Activated gamma-delta T cell (primary cell): ENCODE measurements around the gene HTR3C.
"Not testable (repeated sequence)": the region's sequence is repeated elsewhere in the genome, so short reads cannot be mapped to it uniquely, and the experiment has no call there.

Source experiments
- DNase-seq: peaks from one replicate; lab custom pipeline; 2025; lab: John Stamatoyannopoulos, UW
- total RNA-seq, 2 donors: gene quantifications; one replicate each; lab custom pipeline; 2026; lab: John Stamatoyannopoulos, UW

HTR3C gene, protein sequence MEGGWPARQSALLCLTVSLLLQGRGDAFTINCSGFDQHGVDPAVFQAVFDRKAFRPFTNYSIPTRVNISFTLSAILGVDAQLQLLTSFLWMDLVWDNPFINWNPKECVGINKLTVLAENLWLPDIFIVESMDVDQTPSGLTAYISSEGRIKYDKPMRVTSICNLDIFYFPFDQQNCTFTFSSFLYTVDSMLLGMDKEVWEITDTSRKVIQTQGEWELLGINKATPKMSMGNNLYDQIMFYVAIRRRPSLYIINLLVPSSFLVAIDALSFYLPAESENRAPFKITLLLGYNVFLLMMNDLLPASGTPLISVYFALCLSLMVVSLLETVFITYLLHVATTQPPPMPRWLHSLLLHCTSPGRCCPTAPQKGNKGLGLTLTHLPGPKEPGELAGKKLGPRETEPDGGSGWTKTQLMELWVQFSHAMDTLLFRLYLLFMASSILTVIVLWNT
- total RNA-seq: 0 reads per million in 2 donors

GRCh38 chr3:184052767-184053166 lies at the start of gene HTR3C:
Gene HTR3C, plus strand, starts transcription at chr3:184053047. Its CDS starts 34 bp downstream, at chr3:184053081.
- no peak for DNase-seq

DNA sequence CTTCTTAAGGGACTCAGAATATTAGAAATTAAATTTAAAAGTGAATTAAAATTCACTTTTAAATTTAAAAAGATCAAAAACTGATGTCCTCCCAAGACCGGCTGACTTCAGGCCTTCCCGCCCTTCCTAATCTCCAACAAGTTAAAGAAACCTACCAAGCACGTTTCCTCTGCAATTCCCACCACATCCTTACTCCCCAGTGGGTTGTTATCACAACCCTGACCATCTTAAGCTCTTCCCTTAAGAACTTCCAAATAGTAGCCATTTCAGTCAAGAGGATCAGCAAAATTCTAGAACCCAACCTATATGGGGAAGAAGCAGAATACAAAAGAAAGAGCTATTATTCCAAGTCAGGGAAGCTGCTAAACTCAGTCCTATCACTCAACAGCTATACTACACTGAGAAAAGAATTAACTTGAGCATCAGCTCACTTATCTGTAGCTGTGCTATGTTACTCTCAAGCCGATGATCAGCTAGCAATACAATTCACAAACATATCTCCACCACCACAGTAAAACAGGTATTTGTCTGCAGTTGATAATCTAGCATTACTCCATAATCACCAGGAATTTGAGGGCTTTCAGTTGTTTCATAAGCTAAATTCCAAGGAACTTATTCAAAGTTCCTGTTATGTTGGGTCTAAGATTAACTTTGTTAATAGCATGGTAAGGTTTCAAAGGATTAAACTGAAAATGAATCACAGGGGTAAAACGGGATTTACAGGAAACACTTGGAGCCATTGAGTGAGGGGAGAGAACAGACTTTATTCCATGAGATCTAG lies 49.5 kb upstream of the HTR3C start:
- DNase-seq: no peak

- no peak for DNase-seq
These were observed 48.4 kb upstream of the HTR3C start for GRCh38 chr3:184004476-184004875.

- DNase-seq: no peak
These were observed 46.8 kb upstream of the HTR3C start for GRCh38 chr3:184005941-184006507.

GRCh38 chr3:184007143-184007813 lies 45.6 kb upstream of the HTR3C start:
- DNase-seq: not testable (repeated sequence)

DNA sequence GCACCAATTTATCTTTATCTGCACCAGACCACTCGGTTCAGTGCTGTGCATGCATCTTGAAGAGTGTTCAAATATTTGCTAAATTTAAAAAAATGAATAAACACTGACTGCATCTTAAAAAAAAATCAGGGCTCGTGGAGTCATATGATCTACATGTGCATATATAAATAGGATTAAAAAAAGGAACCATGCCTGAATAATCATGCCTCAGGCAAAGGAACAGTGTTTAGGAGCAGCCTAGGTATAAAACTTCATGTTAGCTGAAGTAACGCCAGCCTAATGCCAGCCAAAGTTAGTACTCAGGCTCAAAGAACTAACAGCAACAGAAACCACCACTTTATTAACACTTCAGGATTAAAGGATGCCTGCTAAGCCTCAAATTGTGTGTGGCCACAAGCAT lies 44.7 kb upstream of the HTR3C start:
- DNase-seq: no peak

- DNase-seq: no peak
These were observed 41.5 kb upstream of the HTR3C start for GRCh38 chr3:184011230-184011876.

- no peak for DNase-seq
These were observed 40.6 kb upstream of the HTR3C start for GRCh38 chr3:184011937-184012889.

GRCh38 chr3:184015381-184016019 lies 37.3 kb upstream of the HTR3C start:
- DNase-seq: no peak

GRCh38 chr3:184016169-184016570 lies 36.7 kb upstream of the HTR3C start:
- DNase-seq: no peak

GRCh38 chr3:184016811-184017671 lies 35.8 kb upstream of the HTR3C start:
- peak; percentile 30 for DNase-seq

DNA sequence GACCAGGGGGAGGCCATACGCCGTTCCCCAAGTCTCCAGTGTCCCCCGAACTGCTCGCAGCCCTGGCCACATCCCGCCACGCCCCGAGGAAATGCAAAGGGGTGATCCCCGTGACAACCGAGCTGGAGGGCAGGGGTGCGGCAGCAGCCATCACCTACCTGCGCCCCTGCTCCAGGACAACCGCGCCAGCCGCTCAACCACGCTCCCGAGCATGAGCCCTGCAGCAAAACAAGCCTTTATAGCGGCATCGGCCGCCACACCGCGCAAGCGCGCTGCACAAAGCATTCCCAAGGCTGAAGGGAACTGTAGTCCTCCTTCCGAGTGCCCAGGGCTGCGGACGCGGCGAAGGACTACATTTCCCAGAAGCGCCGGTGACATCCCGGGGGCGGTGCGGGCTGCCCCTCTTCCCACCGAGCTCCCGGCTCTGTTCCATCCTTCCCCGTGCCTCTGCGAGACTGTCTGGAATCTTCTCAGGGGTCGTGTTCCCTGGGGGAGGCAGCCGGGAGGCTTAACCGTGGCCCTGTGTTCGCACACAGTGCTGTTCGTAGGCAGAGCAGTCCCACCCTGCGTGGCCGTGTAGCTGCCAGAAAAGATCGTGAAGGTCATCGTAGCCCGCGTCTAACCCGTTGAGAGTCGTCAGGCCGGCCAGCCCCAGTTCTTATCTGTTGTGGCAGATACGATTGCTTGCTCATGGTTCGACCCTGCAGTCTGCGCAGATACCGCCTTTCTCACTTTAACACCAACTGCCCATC lies 35.0 kb upstream of the HTR3C start, which contains the start of gene ABCC5:
Gene ABCC5 (minus strand): TSS at position 213 of the 752 bp plus-strand sequence. CDS start 3,492 bp downstream, outside the sequence.
- peak; percentile 71 for DNase-seq

DNA sequence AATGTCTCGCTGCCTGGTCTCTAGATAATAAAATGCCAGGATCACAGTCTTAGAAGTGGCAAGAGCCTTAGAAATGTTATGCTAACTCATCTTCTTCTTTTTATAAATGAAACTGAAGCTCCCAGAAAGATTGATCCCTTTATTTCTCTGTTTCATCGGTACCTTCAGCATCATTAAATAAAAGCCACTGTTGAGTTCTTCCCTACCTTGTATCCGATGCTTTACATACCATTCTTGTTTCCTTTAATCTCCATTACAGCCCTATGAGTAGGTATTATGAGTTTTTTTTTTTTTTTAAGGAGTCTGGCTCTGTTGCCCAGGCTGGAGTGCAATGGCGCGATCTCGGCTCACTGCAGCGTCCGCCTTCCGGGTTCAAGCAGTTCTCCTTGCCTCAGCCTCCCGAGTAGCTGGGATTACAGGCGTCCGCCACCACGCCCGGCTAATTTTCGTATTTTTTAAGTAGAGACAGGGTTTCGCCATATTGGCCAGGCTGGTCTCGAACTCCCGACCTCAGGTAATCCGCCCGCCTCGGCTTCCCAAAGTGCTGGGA lies 34.3 kb upstream of the HTR3C start:
- no peak for DNase-seq

DNA sequence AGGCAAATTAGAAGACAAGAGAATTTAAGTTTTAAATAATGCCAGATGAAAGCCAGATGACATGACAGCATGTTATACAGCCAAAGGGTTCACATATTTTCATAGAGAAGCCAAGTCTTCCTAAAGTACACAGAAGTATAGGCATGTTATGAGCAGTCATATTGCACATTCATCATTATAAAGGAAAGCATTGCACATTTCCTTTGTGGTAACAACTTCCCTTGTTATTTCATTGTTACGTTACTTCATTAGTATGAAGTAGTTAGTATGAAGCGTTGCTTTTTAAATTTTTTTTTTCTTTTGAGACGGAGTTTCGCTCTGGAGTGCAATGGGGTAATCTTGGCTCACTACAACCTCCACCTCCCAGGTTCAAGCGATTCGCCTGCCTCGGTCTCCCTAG lies 30.5 kb upstream of the HTR3C start:
- DNase-seq: no peak

GRCh38 chr3:184025256-184025655 lies 27.6 kb upstream of the HTR3C start:
- DNase-seq: not testable (repeated sequence)

DNA sequence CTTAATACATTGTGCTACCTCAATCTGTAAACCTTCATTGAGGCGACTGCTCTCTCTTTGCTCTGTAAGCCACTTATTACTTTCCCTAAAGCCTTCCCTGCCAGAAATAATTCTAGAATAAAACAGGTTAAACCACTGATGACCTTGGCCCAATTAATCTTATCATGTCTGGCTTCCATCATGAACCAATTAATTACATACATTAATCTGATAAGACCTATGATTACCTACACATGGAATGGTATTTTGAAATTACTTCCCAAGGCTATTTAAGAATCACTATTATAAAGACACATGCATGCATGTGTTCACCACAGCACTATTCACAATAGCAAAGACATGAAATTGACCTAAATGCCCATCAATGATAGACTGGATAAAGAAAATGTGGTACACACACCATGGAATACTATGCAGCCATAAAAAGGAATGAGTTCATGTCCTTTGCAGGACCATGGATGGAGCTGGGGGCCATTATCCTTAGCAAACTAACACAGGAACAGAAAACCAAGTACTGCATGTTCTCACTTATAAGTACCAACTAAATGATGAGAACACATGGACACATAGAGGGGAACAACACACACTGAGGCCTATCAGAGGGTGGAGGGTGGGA lies 24.5 kb upstream of the HTR3C start:
- DNase-seq: not testable (repeated sequence)

- DNase-seq: no peak
These were observed 23.4 kb upstream of the HTR3C start for GRCh38 chr3:184029443-184029842.
